NCI-H526 (cell line): ENCODE results near the gene ARHGAP29.
A peak's percentile ranks its signal among the peaks of the same experiment; 100 is the strongest.

Source experiments
- DNase-seq, 2 experiments: peaks; one replicate each; lab custom pipeline; 2025; lab: John Stamatoyannopoulos, UW

Gene ARHGAP29, protein sequence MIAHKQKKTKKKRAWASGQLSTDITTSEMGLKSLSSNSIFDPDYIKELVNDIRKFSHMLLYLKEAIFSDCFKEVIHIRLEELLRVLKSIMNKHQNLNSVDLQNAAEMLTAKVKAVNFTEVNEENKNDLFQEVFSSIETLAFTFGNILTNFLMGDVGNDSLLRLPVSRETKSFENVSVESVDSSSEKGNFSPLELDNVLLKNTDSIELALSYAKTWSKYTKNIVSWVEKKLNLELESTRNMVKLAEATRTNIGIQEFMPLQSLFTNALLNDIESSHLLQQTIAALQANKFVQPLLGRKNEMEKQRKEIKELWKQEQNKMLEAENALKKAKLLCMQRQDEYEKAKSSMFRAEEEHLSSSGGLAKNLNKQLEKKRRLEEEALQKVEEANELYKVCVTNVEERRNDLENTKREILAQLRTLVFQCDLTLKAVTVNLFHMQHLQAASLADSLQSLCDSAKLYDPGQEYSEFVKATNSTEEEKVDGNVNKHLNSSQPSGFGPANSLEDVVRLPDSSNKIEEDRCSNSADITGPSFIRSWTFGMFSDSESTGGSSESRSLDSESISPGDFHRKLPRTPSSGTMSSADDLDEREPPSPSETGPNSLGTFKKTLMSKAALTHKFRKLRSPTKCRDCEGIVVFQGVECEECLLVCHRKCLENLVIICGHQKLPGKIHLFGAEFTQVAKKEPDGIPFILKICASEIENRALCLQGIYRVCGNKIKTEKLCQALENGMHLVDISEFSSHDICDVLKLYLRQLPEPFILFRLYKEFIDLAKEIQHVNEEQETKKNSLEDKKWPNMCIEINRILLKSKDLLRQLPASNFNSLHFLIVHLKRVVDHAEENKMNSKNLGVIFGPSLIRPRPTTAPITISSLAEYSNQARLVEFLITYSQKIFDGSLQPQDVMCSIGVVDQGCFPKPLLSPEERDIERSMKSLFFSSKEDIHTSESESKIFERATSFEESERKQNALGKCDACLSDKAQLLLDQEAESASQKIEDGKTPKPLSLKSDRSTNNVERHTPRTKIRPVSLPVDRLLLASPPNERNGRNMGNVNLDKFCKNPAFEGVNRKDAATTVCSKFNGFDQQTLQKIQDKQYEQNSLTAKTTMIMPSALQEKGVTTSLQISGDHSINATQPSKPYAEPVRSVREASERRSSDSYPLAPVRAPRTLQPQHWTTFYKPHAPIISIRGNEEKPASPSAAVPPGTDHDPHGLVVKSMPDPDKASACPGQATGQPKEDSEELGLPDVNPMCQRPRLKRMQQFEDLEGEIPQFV

DNA sequence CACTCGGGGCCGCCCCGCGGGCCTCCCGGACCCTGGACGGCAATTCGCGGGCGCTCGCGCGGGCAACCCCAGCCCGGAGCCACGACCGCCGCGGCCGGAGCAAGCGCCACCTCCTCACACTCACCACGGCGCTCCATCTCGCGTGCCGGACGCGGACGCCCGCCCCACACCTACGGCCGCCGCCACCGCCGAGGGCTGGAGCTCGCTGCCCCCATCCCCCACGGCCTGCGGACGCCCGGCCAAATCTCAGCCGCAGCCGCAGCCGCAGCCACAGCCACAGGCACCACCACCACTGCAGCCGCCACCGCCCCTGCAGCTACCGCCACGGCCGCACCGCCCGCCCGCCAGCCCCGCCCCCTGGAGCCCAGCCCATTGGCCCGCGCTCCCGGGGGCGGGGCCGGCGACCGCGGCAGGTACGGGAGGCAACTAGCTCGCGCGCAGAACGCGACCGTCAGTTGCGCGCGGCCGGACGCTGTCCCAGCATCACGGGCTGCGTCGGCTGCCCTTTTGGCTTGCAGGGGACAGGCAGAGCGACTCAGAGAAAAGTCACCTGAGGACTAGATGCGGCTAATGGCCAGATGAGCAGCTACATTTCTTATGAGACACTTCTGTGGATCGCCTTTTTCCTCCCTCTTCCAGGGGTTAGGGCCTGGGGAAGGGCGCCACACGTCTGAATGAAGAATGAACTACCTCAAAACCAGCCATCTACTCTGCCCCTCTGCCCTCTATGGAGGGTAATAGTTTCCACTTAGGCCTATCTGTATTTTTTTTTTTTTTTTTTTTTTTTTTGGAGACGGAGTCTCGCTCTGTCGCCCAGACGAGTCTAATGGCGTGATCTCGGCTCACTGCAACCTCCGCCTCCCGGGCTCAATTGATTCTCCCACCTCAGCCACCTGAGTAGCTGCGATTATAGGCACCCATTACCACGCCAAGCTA is at the start of gene ARHGAP29:
ARHGAP29 (minus strand) TSS at position 294 of the 936 bp plus-strand sequence. CDS start 5,973 bp downstream, outside the sequence.
- DNase-seq, result peak; percentile 36 to 90

DNA sequence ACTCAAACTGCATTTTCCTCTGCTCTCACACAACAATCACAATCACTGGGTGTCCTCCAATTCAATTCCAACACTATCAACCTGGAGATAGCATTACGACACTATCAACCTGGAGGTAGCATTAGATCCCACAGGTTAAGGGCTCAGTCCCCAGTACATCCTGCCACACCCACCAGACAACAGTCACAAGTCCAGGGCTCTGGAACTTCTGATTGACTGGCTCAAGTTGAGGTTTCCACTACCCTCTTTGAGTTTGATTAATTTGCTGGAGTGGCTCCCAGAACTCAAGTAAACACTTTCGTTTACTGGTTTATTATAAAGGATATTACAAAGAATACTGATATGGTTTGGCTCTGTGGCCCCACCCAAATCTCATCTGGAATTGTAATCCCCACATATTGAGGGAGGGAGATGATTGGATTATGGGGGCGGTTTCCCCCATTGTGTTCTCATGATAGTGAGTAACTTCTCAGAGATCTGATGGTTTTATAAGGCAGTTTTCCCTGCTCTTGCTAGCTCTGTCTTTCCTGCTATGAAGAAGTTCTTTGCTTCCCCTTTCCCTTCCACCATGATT is 49.6 kb upstream of the ARHGAP29 start:
- DNase-seq, result no peak

DNA sequence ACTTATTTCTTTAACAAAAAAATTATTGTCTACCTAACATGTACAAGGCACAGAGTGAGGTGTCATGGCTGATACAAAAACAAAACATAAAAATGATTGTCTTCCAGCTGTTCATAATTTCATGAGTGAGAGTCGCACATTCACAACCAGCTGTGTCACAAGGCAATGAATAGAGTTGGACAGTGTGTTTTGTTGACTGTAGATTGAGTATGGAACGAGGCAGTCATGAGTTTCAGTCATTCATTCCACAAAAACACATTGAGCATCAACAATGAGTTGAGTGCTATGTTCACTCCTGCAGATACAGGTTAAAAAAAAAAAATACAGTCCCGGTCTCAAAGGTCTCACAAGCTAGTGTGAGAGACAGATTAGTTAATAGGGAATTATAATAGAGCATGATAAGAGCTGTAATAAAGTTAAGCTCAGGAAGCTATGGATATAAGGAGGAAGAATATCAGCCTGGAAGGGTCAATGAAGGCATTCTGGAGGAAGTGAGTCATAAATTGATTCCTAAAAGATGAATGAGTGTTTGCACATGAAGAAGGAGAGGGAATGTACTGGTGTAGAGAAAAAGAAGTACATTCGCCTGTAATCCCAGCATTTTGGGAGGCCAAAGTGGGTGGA is 47.8 kb upstream of the ARHGAP29 start:
- DNase-seq, result no peak

DNA sequence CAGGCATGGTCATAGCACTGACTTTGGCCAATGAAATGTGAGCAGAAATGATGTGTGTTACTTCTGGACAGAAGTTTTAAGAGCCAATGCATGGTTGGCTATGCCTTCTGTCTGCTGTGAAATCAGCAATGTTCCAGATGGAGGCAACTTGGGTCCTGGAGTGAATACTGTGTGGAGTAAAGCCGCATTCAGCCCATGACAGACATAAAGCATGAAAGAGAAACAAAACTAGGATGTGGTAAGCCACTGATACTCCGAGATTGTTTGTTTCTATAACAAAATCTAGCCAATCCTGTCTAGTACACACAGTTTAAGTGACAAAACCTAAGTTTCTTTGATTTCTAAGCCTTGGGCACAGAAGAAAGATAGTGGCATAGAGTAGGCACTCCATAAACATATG is 47.1 kb upstream of the ARHGAP29 start:
- DNase-seq, result no peak

DNA sequence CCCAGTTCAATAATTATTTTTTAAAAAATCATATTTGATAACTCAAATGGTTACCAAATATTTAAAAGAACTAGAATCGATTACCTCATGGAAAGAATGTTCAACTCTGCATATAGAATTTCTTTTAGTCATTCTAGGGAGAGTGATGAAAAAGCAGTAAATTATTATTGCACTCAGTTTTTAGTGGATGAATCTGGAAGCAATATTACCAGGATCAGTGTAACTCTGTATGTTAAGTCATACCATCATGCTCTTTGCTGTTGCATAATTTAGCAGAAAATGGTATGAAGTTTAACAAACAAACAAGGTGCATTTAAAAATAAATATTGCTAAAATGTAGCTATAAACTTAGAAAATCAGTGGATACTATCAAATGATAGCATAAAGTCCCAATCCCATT is 46.1 kb upstream of the ARHGAP29 start:
- no peak for DNase-seq

DNA sequence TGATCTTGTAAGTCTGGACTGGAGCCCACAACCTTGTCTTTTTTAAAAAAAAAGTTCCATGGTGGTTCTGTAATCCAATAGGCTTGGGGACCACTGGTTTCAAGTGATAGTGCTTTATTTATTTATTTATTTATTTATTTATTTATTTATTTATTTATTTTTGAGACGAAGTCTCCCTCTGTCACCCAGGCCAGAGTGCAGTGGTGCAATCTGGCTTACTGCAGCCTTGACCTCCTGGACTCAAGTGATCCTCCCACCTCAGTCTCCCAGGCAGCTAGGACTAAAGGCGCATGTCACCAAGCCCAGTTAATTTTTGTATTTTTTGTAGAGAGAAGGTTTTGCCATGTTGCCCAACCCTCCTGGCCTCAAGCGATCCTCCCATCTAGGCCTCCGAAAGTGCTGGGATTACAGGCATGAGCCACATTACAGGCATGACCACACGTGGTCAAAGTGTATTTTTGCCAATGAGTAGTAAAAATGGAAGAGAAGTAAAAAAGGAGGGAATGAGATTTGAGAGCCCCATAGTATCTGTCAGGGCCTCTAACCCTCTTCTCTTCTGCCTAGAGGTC is 44.8 kb upstream of the ARHGAP29 start:
- no peak for DNase-seq

DNA sequence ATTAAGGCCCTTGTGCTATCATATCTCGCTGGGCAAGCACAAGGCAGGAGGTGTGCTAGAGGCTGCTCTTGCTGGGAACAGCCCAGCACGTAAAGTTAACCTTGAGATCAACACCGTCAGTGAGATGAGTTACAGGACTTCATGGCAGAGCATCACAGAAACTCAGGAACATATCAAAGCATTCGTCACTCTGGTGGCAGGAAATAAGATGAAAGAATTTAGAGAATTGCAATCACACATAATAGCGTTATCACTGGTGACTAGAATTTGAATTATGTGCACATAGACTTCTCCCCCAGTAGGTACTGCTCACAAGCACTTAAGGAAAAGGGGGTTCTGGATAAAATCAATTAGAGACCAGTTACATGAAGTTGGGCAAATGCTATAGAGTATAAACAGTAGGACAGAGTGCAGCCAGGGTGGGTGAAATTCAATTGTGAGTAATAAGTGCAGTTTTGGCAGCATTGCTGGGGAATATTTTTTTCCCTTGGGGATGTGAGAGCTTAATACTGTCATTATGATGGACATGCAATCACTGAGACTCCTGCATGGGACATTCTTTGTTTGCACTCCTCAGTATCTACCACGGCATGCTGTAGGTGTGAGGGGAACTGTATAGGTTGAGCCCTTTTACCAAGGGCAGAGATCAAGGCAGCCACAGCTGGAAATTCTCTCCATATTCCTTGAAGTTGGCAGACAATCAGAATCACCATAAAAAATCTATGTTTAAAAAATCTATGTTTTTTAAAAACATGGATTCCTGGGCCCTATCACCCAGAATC is 44.2 kb upstream of the ARHGAP29 start:
- DNase-seq, result no peak

DNA sequence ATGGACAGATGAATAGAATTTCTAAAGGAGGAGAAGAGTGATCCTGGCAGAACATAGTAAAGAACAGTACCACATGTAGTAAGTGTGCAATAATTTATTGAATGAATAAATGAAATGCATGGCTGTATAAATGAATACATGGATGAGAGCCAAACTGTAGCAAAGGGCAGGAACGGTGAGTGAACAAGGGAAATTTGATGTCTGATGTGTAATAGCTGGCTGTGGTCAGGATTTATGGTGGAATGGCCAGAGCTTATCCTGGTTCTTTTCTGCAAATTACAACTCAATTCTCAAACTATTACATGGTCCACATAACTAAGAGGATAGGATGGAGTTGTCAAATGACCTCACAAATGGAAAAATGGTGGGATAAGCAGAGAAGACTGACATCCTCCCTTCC is 43.2 kb upstream of the ARHGAP29 start:
- no peak for DNase-seq

DNA sequence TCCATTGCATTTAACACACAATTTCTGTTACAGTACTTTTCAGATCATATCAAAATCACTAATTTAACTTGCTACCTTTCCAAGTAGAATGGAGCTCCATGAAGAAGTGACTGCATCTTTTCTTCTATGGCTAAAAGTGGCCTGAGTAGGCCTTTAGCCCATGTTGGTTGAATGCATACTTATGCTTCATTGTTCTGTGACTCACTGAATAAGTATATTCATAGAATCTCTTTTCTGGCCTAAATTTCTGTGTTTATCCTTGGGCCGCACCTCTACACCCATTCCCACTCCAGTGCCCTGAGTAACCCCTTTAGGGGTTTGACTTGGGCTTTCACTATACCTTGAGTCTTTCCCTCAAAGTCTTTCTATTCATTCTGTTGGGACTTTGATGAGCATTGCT is 42.1 kb upstream of the ARHGAP29 start:
- no peak for DNase-seq

DNA sequence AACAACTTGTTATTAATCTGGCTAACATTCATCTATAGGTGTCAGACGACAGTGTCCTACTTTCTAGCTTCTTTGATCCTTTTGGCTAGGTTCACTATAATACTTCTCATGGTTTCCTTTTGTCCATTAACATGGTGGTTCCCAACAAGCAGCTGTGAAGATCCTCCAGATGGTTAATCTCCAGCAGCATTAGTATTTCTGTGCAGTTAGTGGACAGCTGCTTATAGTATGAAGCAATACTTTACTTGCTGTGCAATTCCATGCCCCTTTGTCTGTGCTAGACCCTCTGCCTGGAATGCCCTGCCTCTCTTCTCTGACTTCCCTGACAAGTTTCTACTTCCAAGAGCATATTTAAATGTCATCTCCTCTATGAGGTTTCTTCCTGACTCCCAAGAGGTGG is 41.7 kb upstream of the ARHGAP29 start:
- DNase-seq, result no peak

DNA sequence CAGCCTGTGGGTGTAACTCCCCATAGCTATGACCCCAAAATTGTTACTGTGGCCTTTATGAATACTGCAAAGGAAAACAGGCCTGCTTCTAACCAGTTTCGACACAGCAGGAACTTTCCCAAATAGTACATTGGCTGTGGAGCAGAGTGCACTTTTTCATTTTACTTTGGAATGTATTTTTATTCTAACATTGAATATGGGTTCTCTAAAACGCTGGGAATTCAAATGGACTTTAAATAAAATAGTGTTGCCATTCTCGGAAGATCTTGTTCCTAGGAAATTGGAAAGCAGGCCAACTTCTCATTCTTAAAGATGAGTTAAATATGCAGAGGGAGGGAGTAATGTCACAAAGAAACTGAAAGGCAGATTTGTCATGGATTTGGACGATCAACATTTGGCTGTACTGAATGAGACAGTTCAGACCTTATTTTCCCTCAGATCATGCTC is 39.6 kb upstream of the ARHGAP29 start:
- no peak for DNase-seq

DNA sequence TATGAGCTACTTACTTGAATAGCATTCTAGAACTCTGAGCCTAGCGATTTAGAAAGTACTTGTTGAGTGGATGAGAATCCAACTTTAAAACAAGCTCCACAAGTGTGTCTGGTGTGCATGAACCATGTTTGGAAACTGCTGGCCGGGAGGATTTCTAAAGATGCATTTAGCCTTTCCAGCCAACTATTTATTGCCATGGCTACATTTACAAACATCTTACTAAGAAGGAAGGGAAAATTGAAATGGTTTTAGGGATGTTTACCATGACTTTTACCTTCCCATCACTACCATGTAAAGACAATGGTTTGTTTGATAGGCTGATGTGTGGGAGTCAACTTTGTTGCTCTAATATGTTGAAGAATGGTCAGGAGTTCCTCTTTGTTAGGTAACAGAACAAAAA is 37.7 kb upstream of the ARHGAP29 start:
- DNase-seq, result no peak

DNA sequence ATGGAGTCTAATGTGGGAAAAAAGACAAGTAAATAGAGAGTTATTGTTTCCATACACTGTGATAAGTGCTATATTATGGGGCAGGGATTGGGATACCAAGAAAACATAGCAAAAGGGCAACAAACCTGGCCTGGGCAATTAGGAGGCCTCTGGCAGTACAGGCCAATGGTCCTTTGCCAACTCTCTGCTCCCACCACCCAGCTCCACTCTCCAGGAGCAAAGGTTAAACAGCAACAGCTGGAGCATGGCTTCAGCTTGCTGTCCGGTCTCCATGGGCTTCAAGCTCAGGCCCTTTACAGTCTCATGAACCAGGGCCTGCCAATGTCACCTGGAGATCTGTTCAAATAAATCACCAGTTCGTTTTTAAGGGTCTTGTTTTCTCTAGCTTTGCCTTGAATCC is 37.2 kb upstream of the ARHGAP29 start:
- DNase-seq, result no peak

DNA sequence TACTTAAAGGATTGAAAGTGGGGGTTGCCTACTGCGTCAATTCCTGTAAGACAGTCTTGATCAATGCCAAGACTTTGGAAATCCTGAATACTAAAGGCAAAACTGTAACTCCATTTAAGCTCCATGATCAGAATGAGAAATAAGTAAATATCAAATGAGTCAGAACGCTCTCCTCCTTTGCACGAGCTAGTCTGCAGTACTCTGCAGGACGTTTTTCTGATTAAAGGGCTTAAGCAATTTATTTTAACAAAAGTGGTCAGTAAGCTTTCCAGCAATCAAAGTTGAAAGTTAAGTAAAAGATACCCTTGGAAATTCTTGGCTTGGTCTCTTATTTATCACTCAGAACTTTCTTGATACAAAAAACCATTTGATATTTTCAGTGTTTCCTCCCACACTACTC is 35.7 kb upstream of the ARHGAP29 start:
- DNase-seq, result no peak

DNA sequence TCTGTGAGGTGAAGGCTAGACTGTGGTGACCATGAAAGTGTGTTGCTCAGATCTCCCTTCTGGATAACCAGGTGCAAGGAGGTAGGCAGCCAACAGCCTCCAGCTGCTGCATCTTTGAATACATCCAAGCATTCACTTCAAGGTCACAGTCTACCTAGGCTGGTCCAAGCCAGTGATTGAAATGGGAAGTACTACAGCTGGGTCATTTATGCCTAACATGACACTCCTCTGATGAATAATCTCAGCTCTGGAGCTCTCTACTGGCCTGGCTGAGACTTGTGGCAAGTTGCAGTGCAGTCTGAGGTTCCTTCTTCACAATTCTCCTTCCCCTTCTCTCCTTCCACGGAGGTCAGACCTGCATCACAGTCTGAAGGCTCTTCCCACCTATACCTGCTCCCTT is 35.0 kb upstream of the ARHGAP29 start:
- DNase-seq, result no peak

DNA sequence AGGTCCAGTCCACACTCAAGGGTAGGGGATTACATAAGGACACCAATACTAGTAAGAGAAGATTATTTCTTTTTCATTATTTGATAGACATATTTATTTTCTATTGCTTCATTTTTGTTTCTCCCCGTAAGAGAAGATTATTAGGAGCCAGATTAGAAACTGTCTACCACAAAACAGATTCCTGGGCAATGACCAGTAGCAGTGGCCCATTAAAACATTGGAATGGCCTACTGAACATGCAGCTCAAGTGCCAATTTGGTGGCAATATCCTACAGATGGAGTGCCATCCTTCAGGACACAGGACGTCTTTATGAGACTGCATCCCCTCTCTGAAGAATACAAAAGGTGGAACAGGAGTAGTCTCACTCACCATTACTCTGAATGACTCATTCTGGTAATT is 34.0 kb upstream of the ARHGAP29 start:
- no peak for DNase-seq

DNA sequence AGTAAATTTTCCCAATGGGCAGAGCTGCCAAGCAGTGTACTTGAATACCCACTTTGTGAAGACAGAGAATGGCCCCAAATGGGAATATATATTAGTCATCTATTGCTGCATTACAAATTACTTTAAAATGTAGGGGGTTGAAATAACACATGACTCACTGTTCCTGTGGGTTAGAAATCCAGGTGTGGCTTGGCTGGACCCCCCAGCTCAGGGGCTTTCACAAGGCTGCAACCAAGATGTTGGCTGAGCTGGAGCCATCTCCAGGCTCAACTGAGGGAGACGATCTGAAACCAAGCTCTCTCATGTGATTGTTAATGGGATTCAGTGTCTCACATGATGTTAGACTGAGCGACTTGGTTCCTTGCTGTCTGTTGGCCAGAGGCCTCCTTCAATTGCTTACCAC is 33.4 kb upstream of the ARHGAP29 start:
- DNase-seq, result no peak

DNA sequence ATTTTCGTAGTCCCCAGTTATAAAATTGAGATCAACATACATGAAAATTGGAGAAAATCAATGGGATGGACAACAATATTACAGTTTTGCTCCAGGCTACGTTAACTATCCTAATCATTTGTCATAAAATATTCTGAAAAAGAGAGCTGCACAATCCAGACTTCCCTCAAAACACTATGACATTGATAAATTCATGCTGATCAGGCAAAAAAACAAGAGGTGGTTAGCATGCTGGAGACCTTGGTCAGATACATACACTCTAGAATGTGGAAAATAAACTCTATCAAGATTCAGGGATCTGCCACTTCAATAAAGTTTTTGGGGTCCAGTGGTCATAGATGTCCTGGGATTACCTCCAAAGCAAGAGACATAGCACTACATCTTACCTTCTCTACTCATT is 32.5 kb upstream of the ARHGAP29 start:
- no peak for DNase-seq

DNA sequence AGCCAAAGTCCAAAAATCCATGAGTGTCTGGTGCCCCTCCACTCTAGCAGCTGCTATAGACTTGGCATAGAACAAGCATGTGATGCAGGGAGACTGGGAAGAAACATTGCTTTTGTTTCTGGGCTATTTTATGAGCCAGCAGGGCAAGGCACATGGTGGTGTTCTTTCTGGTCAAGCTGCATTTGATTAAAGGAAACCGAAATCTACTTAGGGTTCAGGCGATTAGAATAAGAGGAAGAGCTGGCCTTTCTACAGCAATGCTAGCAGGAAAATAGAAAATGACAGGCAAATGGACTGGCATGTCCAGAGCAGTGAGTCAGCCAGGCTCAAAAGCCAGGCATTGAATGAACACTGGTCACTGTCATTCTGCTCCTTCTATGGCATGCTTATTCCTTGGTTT is 28.5 kb upstream of the ARHGAP29 start:
- no peak for DNase-seq
